Progenitor cell of endocrine pancreas (in vitro differentiated cells): ENCODE measurements around the gene NVL. TPM values are rescaled to one million over a fixed set of nuclear protein-coding genes. Genes with fewer than 3 reads are reported as not detected.
"Not testable (repeated sequence)": the region's sequence is repeated elsewhere in the genome, so short reads cannot be mapped to it uniquely, and the experiment has no call there.

Experiments
- DNase-seq: peaks from one replicate; pipeline ENCODE4 v3.0.0; 2021; ENCODE audit warnings: low spot score; ENCODE audit not compliant: unreplicated experiment
- H3K27ac Mint-ChIP-seq: 2 replicates; pipeline ENCODE4 v1.8.0; 2021; ENCODE audit warnings: mild to moderate bottlenecking, moderate library complexity, mixed read lengths
- H3K27me3 Mint-ChIP-seq: 2 replicates; pipeline ENCODE4 v1.8.0; 2021; ENCODE audit warnings: mixed read lengths
- H3K36me3 Mint-ChIP-seq: 2 replicates; pipeline ENCODE4 v1.8.0; 2022; ENCODE audit warnings: mixed read lengths; ENCODE audit not compliant: insufficient read depth
- H3K4me1 Mint-ChIP-seq: 2 replicates; pipeline ENCODE4 v1.8.0; 2021; ENCODE audit warnings: low read depth, mixed read lengths
- H3K4me3 Mint-ChIP-seq: 2 replicates; pipeline ENCODE4 v1.8.0; 2021; ENCODE audit warnings: low read depth, mild to moderate bottlenecking, moderate library complexity, mixed read lengths
- H3K9me3 Mint-ChIP-seq: 2 replicates; pipeline ENCODE4 v1.8.0; 2021; ENCODE audit warnings: low read depth, mixed read lengths
- total RNA-seq: library from RNA; stranded (reverse); gene quantifications from 2 replicates; pipeline ENCODE4 v1.2.1, GENCODE V29; 2021
- TF ChIP-seq, protein P1 (sequence below): fragments of 200-600 bp; sonication (generic); IDR thresholded peaks from one replicate; pipeline ENCODE4 v1.5.0; 2021; ENCODE audit warnings: antibody characterized with exemption, mild to moderate bottlenecking; ENCODE audit not compliant: unreplicated experiment

NVL gene
- total RNA-seq, 1 donor from 2014 or later = 52.5 TPM

DNA sequence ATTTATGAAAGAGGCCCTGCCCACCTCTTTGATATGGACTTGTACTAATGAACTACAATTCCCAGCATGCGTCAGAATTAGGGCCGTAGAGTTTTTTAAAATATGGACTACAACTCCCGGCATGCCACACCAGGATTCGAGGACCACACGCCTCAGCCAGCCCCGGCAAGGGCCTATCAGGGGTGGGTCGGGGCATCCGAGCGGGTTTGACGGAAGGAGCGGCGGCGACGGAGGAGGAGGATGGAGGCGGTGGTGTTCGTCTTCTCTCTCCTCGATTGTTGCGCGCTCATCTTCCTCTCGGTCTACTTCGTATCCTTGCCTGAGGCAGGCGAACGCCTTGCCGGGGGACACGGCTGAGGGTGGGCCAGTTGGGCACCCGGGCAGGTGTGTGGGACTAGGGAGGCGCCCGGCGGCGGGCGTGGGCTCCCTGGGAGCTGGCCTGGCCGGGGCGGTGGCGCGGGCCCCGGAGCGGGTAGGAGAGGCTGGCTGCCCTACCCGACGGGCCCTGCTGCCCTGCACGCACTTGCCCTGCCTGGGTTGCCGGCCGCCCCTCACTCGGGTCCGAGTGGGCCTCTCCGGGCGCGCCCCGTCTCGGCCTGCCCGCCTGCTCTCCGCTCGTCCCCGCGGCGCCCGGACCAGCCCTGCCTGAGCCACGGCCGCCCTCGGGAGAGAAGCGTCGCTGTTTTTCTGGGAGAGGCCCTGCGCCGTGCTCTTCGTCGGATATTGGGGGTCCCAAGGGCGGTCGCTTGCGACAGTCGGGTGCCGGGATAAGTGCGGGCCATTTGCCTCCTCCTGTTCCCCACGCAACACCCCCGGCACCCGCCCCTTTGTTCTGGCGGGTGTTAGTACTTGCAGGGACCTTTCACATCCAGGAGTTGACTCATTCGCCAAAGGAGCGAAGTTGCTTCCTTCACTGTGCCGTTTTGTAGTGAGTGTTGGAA lies 27.0 kb upstream of the NVL start, which contains the start of gene CNIH4:
CNIH4 (plus strand) TSS at position 195 of the 941 bp plus-strand sequence; CDS start at position 241, 46 bp downstream.
- no peaks in the 10 kb centered on the region for H3K9me3 Mint-ChIP-seq
- DNase-seq = peak; percentile 67
- H3K4me3 Mint-ChIP-seq = peak within 1 kb of the TSS; percentile 89
- TF ChIP-seq, protein P1, sequence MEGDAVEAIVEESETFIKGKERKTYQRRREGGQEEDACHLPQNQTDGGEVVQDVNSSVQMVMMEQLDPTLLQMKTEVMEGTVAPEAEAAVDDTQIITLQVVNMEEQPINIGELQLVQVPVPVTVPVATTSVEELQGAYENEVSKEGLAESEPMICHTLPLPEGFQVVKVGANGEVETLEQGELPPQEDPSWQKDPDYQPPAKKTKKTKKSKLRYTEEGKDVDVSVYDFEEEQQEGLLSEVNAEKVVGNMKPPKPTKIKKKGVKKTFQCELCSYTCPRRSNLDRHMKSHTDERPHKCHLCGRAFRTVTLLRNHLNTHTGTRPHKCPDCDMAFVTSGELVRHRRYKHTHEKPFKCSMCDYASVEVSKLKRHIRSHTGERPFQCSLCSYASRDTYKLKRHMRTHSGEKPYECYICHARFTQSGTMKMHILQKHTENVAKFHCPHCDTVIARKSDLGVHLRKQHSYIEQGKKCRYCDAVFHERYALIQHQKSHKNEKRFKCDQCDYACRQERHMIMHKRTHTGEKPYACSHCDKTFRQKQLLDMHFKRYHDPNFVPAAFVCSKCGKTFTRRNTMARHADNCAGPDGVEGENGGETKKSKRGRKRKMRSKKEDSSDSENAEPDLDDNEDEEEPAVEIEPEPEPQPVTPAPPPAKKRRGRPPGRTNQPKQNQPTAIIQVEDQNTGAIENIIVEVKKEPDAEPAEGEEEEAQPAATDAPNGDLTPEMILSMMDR = no peak
- peak within 1 kb of the TSS; percentile 95 for H3K27ac Mint-ChIP-seq
- peaks cover 19% of the 10 kb centered on the region for H3K4me1 Mint-ChIP-seq
- H3K36me3 Mint-ChIP-seq = peaks cover 6% of the 10 kb centered on the region
- H3K27me3 Mint-ChIP-seq = no peaks in the 10 kb centered on the region

DNA sequence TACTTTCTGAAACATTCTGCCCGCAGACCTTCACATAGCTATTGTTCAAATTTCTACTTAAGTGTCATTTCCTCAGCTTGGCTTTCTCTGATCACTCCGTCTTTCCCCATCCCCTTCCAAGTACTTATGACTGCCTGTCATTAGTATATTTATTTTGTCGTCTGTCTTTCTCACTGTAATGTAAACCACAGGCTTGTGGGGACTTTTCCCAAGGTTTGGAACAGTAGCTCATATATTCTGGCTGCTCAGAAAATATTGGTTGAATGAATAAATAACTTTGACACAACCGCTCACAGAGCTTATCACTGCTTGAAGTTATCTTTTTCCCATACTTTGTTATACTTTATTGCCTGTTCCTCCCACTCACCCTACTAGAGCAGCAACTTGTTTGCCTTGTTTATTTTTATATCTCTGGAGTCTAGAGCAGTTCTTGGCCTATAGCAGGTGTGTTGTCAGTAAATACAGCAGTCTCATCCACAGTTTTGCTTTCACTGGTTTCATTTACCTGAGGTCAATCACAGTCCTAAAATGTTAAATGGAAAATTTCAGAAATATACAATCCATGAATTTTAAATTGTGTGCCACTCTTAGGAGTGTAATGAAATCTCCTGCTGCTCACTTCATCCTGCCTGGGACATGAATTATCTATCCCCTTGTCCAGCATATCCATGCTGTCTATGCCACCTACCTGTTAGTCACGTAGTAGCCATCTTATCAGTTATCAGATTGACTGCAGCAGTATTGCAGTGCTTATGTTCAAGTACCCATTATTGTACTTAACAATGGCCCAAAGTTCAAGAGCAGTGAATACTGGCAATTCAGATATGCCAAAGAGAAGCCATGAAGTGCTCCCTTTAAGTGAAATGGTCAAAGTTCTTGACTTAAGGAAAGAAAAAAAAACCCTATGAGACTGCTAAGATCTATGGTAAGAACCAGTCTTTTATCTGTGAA lies 24.3 kb upstream of the NVL start:
- H3K4me1 Mint-ChIP-seq = peaks cover 18% of the 10 kb centered on the region
- H3K4me3 Mint-ChIP-seq = no peak overlapping the region
- no peaks in the 10 kb centered on the region for H3K27me3 Mint-ChIP-seq
- no peak overlapping the region for H3K27ac Mint-ChIP-seq
- no peaks in the 10 kb centered on the region for H3K9me3 Mint-ChIP-seq
- peaks cover 5% of the 10 kb centered on the region for H3K36me3 Mint-ChIP-seq
- no peak for DNase-seq
- TF ChIP-seq, protein P1 = no peak

DNA sequence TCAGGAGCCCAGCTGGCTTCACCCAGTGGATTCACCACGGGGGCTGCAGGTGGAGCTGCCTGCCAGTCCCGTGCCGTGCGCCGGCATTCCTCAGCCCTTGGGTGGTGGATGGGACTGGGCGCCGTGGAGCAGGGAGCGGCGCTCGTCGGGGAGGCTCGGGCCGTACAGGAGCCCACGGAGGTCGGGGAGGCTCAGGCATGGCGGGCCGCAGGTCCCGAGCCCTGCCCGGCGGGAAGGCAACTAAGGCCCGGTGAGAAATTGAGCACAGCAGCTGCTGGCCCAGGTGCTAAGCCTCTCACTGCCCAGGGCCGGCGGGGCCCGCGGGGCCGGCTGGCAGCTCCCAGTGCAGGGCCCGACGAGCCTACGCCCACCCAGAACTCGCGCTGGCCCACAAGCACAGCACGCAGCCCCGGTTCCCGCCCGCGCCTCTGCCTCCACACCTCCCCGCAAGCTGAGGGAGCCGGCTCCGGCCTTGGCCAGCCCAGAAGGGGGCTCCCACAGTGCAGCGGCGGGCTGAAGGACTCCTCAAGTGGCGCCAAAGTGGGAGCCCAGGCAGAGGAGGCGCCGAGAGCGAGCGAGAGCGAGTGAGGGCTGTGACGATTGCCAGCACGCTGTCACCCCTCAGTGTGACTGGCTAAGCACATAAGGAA lies 22.6 kb upstream of the NVL start:
- not testable (repeated sequence) for H3K4me3 Mint-ChIP-seq, H3K9me3 Mint-ChIP-seq, H3K4me1 Mint-ChIP-seq, H3K27ac Mint-ChIP-seq, H3K27me3 Mint-ChIP-seq, H3K36me3 Mint-ChIP-seq, DNase-seq

DNA sequence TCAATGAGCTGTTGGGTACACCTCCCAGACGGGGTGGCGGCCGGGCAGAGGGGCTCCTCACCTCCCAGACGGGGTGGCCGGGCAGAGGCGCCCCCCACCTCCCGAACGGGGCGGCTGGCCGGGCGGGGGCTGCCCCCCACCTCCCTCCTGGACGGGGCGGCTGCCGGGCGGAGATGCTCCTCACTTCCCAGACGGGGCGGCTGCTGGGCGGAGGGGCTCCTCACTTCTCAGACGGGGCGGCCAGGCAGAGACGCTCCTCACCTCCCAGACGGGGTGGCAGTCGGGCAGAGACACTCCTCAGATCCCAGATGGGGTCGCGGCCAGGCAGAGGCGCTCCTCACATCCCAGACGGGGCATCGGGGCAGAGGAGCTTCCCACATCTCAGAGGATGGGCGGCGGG lies 19.7 kb upstream of the NVL start:
- not testable (repeated sequence) for H3K4me3 Mint-ChIP-seq, H3K27ac Mint-ChIP-seq, H3K36me3 Mint-ChIP-seq, H3K9me3 Mint-ChIP-seq, H3K27me3 Mint-ChIP-seq, DNase-seq, H3K4me1 Mint-ChIP-seq

DNA sequence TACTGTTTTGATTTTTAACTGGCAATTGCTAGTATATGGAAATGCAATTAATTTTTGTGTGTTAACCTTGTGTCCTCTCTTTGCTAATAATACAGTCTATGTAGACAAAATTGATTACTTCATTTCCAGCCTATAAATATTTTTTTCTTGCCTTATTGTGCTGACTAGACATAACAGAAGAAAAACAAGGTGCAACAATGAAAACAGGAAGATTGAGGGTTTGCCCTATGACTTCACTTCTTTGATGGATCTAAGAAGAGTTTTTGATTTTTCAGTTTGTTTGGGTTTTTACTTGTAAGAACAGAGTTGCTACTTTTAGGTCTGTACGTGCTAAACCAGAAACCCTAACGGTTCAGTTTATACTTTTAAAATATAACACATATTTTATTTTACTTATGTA lies 18.2 kb upstream of the NVL start:
- Mint-ChIP-seq H3K36me3 (peaks cover 1% of the 10 kb centered on the region), H3K4me3 (no peak overlapping the region), H3K9me3 (peaks cover 3% of the 10 kb centered on the region), H3K27ac (no peak overlapping the region), H3K4me1 (peaks cover 3% of the 10 kb centered on the region), H3K27me3 (no peaks in the 10 kb centered on the region)
- TF ChIP-seq, protein P1 = no peak
- no peak for DNase-seq
